ENCODE data around the gene CRYBA4.
"Not testable (repeated sequence)": the region's sequence is repeated elsewhere in the genome, so short reads cannot be mapped to it uniquely, and the experiment has no call there.

GRCh38 chr22:26613753-26614152 lies 8.0 kb upstream of the CRYBA4 start:
- TF ChIP-seq POLR2A (IDR thresholded peaks at IDR 0.05), result not testable (repeated sequence)
- TF ChIP-seq, protein P1, sequence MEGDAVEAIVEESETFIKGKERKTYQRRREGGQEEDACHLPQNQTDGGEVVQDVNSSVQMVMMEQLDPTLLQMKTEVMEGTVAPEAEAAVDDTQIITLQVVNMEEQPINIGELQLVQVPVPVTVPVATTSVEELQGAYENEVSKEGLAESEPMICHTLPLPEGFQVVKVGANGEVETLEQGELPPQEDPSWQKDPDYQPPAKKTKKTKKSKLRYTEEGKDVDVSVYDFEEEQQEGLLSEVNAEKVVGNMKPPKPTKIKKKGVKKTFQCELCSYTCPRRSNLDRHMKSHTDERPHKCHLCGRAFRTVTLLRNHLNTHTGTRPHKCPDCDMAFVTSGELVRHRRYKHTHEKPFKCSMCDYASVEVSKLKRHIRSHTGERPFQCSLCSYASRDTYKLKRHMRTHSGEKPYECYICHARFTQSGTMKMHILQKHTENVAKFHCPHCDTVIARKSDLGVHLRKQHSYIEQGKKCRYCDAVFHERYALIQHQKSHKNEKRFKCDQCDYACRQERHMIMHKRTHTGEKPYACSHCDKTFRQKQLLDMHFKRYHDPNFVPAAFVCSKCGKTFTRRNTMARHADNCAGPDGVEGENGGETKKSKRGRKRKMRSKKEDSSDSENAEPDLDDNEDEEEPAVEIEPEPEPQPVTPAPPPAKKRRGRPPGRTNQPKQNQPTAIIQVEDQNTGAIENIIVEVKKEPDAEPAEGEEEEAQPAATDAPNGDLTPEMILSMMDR (IDR thresholded peaks at IDR 0.05 in 4 of 5, conservative IDR thresholded peaks at IDR 0.05 in 1 of 5), result not testable (repeated sequence)
